PC-9 (cell line): Measurements from ENCODE around the gene GRAMD2B. TPM values are rescaled to one million over a fixed set of nuclear protein-coding genes. Genes with fewer than 3 reads are reported as not detected.

Source experiments
- BruUV-seq: library from RNA; stranded (reverse); fragments of 400-500 nt; replicated peaks from 2 replicates; lab custom pipeline; 2021; lab: Mats Ljungman, UMichigan
- CTCF ChIA-PET: fragments of 300-600 bp; sonication (Branson Sonifier 250); formaldehyde crosslinking; loops from one replicate; lab custom pipeline; 2022; ENCODE audit warnings: antibody characterized with exemption; lab: Charles Lee
- POLR2A ChIA-PET: fragments of 300-600 bp; sonication (Branson Sonifier 250); formaldehyde crosslinking; loops from one replicate; lab custom pipeline; 2022; ENCODE audit warnings: antibody characterized with exemption; ENCODE audit not compliant: unreplicated experiment; lab: Charles Lee
- DNase-seq, 2 experiments: peaks; one replicate each; pipeline versions ENCODE4 v3.0.0 to v3.0.0-alpha.2; 2015 to 2022; ENCODE audit warnings: mixed read lengths in 1 of 2
- H2AFZ ChIP-seq: fragments of 200-600 bp; sonication (generic); 2 replicates; pipeline ENCODE4 v1.8.1; 2017; ENCODE audit warnings: antibody characterized with exemption
- H3F3A ChIP-seq: fragments of 200-600 bp; sonication (generic); 2 replicates; pipeline ENCODE4 v1.8.1; 2017; ENCODE audit warnings: antibody characterized with exemption, mild to moderate bottlenecking, low read depth; ENCODE audit not compliant: insufficient read depth
- H3K27ac ChIP-seq: fragments of 200-600 bp; sonication (generic); 2 replicates; pipeline ENCODE4 v1.6.1; 2016; ENCODE audit warnings: mixed run types
- H3K27me3 ChIP-seq: fragments of 200-600 bp; sonication (generic); 2 replicates; pipeline ENCODE4 v1.6.1; 2016; ENCODE audit warnings: low read depth, mixed run types; ENCODE audit not compliant: insufficient read depth
- H3K36me3 ChIP-seq: fragments of 200-600 bp; sonication (generic); 2 replicates; pipeline ENCODE4 v1.6.1; 2016; ENCODE audit warnings: low read depth, mixed run types
- H3K4me1 ChIP-seq: fragments of 200-600 bp; sonication (generic); replicated peaks from 2 replicates; pipeline ENCODE4 v1.6.1; 2016; ENCODE audit warnings: mixed run types; ENCODE audit not compliant: insufficient read depth
- H3K4me2 ChIP-seq: fragments of 200-600 bp; sonication (generic); 2 replicates; pipeline ENCODE4 v1.6.1; 2017; ENCODE audit warnings: mixed run types
- H3K4me3 ChIP-seq: fragments of 200-600 bp; sonication (generic); 2 replicates; pipeline ENCODE4 v1.6.1; 2016; ENCODE audit warnings: mixed run types
- H3K79me2 ChIP-seq: fragments of 200-600 bp; sonication (generic); 2 replicates; pipeline ENCODE4 v1.6.1; 2017; ENCODE audit warnings: low read depth, mixed run types
- H3K9me2 ChIP-seq: fragments of 200-600 bp; sonication (generic); 2 replicates; pipeline ENCODE4 v1.8.1; 2017; ENCODE audit warnings: mild to moderate bottlenecking; ENCODE audit not compliant: insufficient read depth
- H3K9me3 ChIP-seq: fragments of 200-600 bp; sonication (generic); 2 replicates; pipeline ENCODE4 v1.8.1; 2016; ENCODE audit warnings: low read depth; ENCODE audit not compliant: insufficient read depth
- H4K20me1 ChIP-seq: fragments of 200-600 bp; sonication (generic); 2 replicates; pipeline ENCODE4 v1.8.1; 2017; ENCODE audit not compliant: insufficient read depth
- CTCF ChIP-seq: fragments of 200-600 bp; sonication (generic); conservative IDR thresholded peaks from 2 replicates; pipeline ENCODE4 v1.6.1; 2017; ENCODE audit warnings: mixed run types, antibody characterized with exemption, mild to moderate bottlenecking, moderate library complexity
- EZH2 ChIP-seq: fragments of 200-600 bp; sonication (generic); IDR thresholded peaks from 2 replicates; pipeline ENCODE4 v1.8.0; 2017; ENCODE audit warnings: antibody characterized with exemption, low read depth
- intact Hi-C: fragments of 100-400 bp; cut with micrococcal nuclease; formaldehyde crosslinking; loops from one replicate; pipeline ENCODE4 v1.10.0; 2022; ENCODE audit not compliant: unreplicated experiment
- total RNA-seq: library from RNA; stranded (reverse); gene quantifications from 2 replicates; pipeline ENCODE4 v1.2.3, GENCODE V29; 2021

The GRAMD2B gene
- total RNA-seq, 1 experiment from 2014 or later: 10.0 TPM

GRCh38 chr5:126509339-126509738 is 86.1 kb downstream of the GRAMD2B start:
- POLR2A ChIA-PET: no interaction called here
- TF ChIP-seq EZH2 (no peak), CTCF (no peak)
- no peaks in the 10 kb centered on the region for H4K20me1 ChIP-seq
- intact Hi-C loops: no loop called here
- no peaks in the 10 kb centered on the region for H3K27me3 ChIP-seq
- CTCF ChIA-PET: no interaction called here
- H3F3A ChIP-seq: no peaks in the 10 kb centered on the region
- H3K9me3 ChIP-seq: no peaks in the 10 kb centered on the region
- H3K27ac ChIP-seq: no peak overlapping the region
- DNase-seq: no peak
- H3K4me3 ChIP-seq: no peak overlapping the region
- H3K79me2 ChIP-seq: no peaks in the 10 kb centered on the region
- H3K36me3 ChIP-seq: no peaks in the 10 kb centered on the region
- no peaks in the 10 kb centered on the region for H3K9me2 ChIP-seq
- 0 out of 2 replicates have a peak, but pooled peaks cover 6% of the 10 kb centered on the region for H3K4me1 ChIP-seq
- BruUV-seq: no TSS peak
- no peak overlapping the region for H2AFZ ChIP-seq
- H3K4me2 ChIP-seq: no peak overlapping the region

- Histone ChIP-seq H3K4me3 (no peak overlapping the region), H3K27me3 (no peaks in the 10 kb centered on the region), H3K79me2 (no peaks in the 10 kb centered on the region), H3K36me3 (no peaks in the 10 kb centered on the region), H3F3A (peaks cover 10% of the 10 kb centered on the region; the same call in 1 of the 2 replicates), H3K4me2 (no peak overlapping the region), H4K20me1 (no peaks in the 10 kb centered on the region), H3K27ac (no peak overlapping the region), H3K4me1 (peaks cover 18% of the 10 kb centered on the region; the same call in 1 of the 2 replicates), H3K9me2 (no peaks in the 10 kb centered on the region), H3K9me3 (no peaks in the 10 kb centered on the region), H2AFZ (no peak overlapping the region)
- CTCF ChIA-PET: no interaction called here
- intact Hi-C loops: no loop called here
- TF ChIP-seq CTCF (no peak), EZH2 (no peak)
- BruUV-seq: no TSS peak
- POLR2A ChIA-PET: no interaction called here
- DNase-seq: no peak
Observed at GRCh38 chr5:126511961-126512360, 88.8 kb downstream of the GRAMD2B start.

GRCh38 chr5:126512451-126512850 is 89.2 kb downstream of the GRAMD2B start:
- TF ChIP-seq EZH2: no peak
- no peak for TF ChIP-seq CTCF
- no peak overlapping the region for H2AFZ ChIP-seq
- H3K36me3 ChIP-seq: no peaks in the 10 kb centered on the region
- H4K20me1 ChIP-seq: no peaks in the 10 kb centered on the region
- ChIA-PET POLR2A (interaction anchor here (0.7 kb wide), 1 partner anchor 135 kb away, joined by 3 read pairs; no protein-coding TSS in a partner anchor), CTCF (interaction anchor here (0.7 kb wide), 1 partner anchor 172 kb away, joined by 3 read pairs; no protein-coding TSS in a partner anchor)
- no peaks in the 10 kb centered on the region for H3K9me3 ChIP-seq
- no peaks in the 10 kb centered on the region for H3K27me3 ChIP-seq
- peaks cover 10% of the 10 kb centered on the region; the same call in 1 of the 2 replicates for H3F3A ChIP-seq
- H3K4me2 ChIP-seq: no peak overlapping the region
- H3K9me2 ChIP-seq: no peaks in the 10 kb centered on the region
- no peaks in the 10 kb centered on the region for H3K79me2 ChIP-seq
- intact Hi-C loops: no loop called here
- H3K27ac ChIP-seq: no peak overlapping the region
- H3K4me1 ChIP-seq: peaks cover 18% of the 10 kb centered on the region; the same call in 1 of the 2 replicates
- no peak overlapping the region for H3K4me3 ChIP-seq
- no TSS peak for BruUV-seq
- DNase-seq: no peak
